ENCODE measurements around the gene SHQ1. TPM values are rescaled to one million over a fixed set of nuclear protein-coding genes. Genes with fewer than 3 reads are reported as not detected.

SHQ1 gene
- total RNA-seq, 1 experiment from 2014 or later = 32.5 TPM

- Histone ChIP-seq H3K27me3 (ENCODE audit: insufficient read depth, low read length) (peaks cover 4% of the 10 kb centered on the region; the same call in 1 of the 2 replicates), H2AFZ (ENCODE audit: low read length) (no peak overlapping the region), H3K56ac (ENCODE audit: insufficient read length, low read depth, low read length) (no peak overlapping the region), H2AK5ac (ENCODE audit: insufficient read length, low read length) (no peak overlapping the region), H3K79me2 (ENCODE audit: insufficient read depth, low read length) (no peaks in the 10 kb centered on the region), H3K18ac (ENCODE audit: insufficient read length, low read depth, low read length) (no peak overlapping the region), H3K14ac (ENCODE audit: insufficient read depth, low read length) (no peak overlapping the region), H3K9ac (ENCODE audit: extremely low read depth, insufficient read length, low read length) (no peak overlapping the region), H2BK12ac (ENCODE audit: insufficient read length, low read depth, low read length) (no peak overlapping the region), H4K5ac (ENCODE audit: insufficient read length, low read depth, low read length) (no peak overlapping the region), H3K4me2 (ENCODE audit: insufficient read depth, insufficient read length, low read length) (no peak overlapping the region), H3T11ph (ENCODE audit: low read length) (no peak overlapping the region), H2BK20ac (ENCODE audit: low read depth, low read length, poor library complexity, severe bottlenecking) (no peak overlapping the region), H3K4me1 (ENCODE audit: insufficient read depth, low read length) (peaks cover 4% of the 10 kb centered on the region; the same call in 1 of the 2 replicates), H3K23me2 (ENCODE audit: insufficient read length, low read depth, low read length, poor library complexity, severe bottlenecking) (peaks cover 6% of the 10 kb centered on the region), H3K27ac (ENCODE audit: insufficient read length, low read depth, low read length) (no peak overlapping the region), H2BK15ac (ENCODE audit: low read depth, low read length) (no peak overlapping the region), H2BK5ac (ENCODE audit: insufficient read length, low read length) (no peak overlapping the region), H4K8ac (replicated peaks; ENCODE audit: insufficient read length, low read depth, low read length) (no peak overlapping the region), H3K23ac (ENCODE audit: insufficient read length, low read depth, low read length) (no peak overlapping the region), H3K79me1 (ENCODE audit: insufficient read depth, low read depth, low read length, poor library complexity, severe bottlenecking) (no peaks in the 10 kb centered on the region), H4K91ac (ENCODE audit: insufficient read length, low read depth, low read length) (no peak overlapping the region), H3K4ac (ENCODE audit: low read depth, low read length) (no peak overlapping the region), H3K9me3 (ENCODE audit: control insufficient read depth, low read depth, low read length) (no peaks in the 10 kb centered on the region), H2BK120ac (ENCODE audit: low read depth, low read length, poor library complexity, severe bottlenecking) (no peak overlapping the region), H4K20me1 (ENCODE audit: control insufficient read depth, insufficient read depth, insufficient read length) (no peaks in the 10 kb centered on the region)
- no peak for DNase-seq
- TF ChIP-seq CTCF (conservative IDR thresholded peaks at IDR 0.05) = no peak
- Mint-ChIP-seq H3K27ac (no peak overlapping the region), H3K4me3 (no peak overlapping the region), H3K36me3 (ENCODE audit: insufficient read depth in 1 of 3, low read depth in 3 of 3) (no peaks in the 10 kb centered on the region), H3K4me1 (peaks cover 26 to 34% of the 10 kb centered on the region in 2 experiments), H3K27me3 (ENCODE audit: low read depth) (peaks cover 59% of the 10 kb centered on the region), H3K9me3 (no peaks in the 10 kb centered on the region)
- WGBS (ENCODE audit: extremely low coverage, insufficient read length, low lambda C conversion rate) = no CpG with 5 or more reads among the region's 8 CpGs
Measured at GRCh38 chr3:72891053-72891855, 43.0 kb upstream of the SHQ1 start.
